HepG2 (cell line): ENCODE data around the gene THOC6. TPM values are rescaled to one million over a fixed set of nuclear protein-coding genes. Genes with fewer than 3 reads are reported as not detected.

Experiments
- ATAC-seq: fragments of 200-7000 bp; cut with Tn5 transposase; 3 replicates; pipeline ENCODE4 v1.9.1; 2020; ENCODE audit warnings: mild to moderate bottlenecking, moderate library complexity
- BruUV-seq: library from RNA; stranded (reverse); fragments of 400-500 nt; replicated peaks from 2 replicates; lab custom pipeline; 2021; lab: Mats Ljungman, UMichigan
- CTCF ChIA-PET: fragments of 300-600 bp; formaldehyde crosslinking; extraction: SDS; loops from one replicate; lab custom pipeline; 2021; ENCODE audit warnings: low total read pairs, inconsistent platforms, low intra/inter-chr PET ratio; lab: Yijun Ruan, JAX
- POLR2A ChIA-PET: fragments of 350-600 bp; sonication (Branson Sonifier 250); formaldehyde crosslinking; loops from one replicate; lab custom pipeline; 2020; ENCODE audit warnings: antibody characterized with exemption, inconsistent platforms; lab: Yijun Ruan, JAX
- DNase-seq: peaks from one replicate; pipeline ENCODE4 v3.0.0-alpha.2; 2015; ENCODE audit warnings: low spot score
- FAIRE-seq: peaks from 3 replicates; lab custom pipeline; 2011; peaks lifted over from hg19 to GRCh38; lab: Jason Lieb, UNC
- H2AFZ ChIP-seq: one replicate; pipeline ENCODE4 v1.6.1; 2011; ENCODE audit warnings: low read length, inconsistent platforms
- H3K27ac ChIP-seq: fragments of 300-600 bp; 3 replicates; pipeline ENCODE4 v1.8.0; 2011; ENCODE audit warnings: mixed run types, mild to moderate bottlenecking, mixed read lengths, low read length, inconsistent platforms; ENCODE audit not compliant: insufficient read depth; ENCODE audit errors: extremely low read length
- H3K27me3 ChIP-seq, 2 experiments: fragments of 200-600 bp in 1 of 2; 2 replicates in 1 of 2; 3 replicates in 1 of 2; pipeline versions ENCODE4 v1.6.0 to v1.8.0; 2011; ENCODE audit warnings: low read length in 2 of 2, mild to moderate bottlenecking in 2 of 2, moderate library complexity in 2 of 2, inconsistent platforms in 1 of 2; ENCODE audit not compliant: insufficient read depth in 2 of 2, control insufficient read depth in 1 of 2
- H3K36me3 ChIP-seq, 2 experiments: fragments of 200-600 bp in 1 of 2; replicated peaks in 1 of 2; 2 replicates in 1 of 2; 3 replicates in 1 of 2; pipeline versions ENCODE4 v1.5.1 to v1.8.0; 2011; ENCODE audit warnings: low read length in 2 of 2, inconsistent platforms in 1 of 2; ENCODE audit not compliant: insufficient read depth in 2 of 2, control insufficient read depth in 1 of 2
- H3K4me1 ChIP-seq: 2 replicates; pipeline ENCODE4 v1.5.1; 2012; ENCODE audit warnings: low read length, inconsistent platforms; ENCODE audit not compliant: insufficient read depth
- H3K4me2 ChIP-seq: 2 replicates; pipeline ENCODE4 v1.6.0; 2011; ENCODE audit warnings: low read depth, low read length, inconsistent platforms
- H3K4me3 ChIP-seq, 3 experiments: fragments of 200-600 bp in 1 of 3; sonication (generic), shearing (Covaris generic) in 1 of 3; replicated peaks in 1 of 3; 2 replicates each; pipeline ENCODE4 v1.5.1; 2011 to 2016; ENCODE audit warnings: low read length in 3 of 3, inconsistent platforms in 2 of 3, low read depth in 2 of 3, mild to moderate bottlenecking in 2 of 3, control low read depth in 1 of 3, mixed read lengths in 1 of 3; ENCODE audit not compliant: insufficient read depth in 1 of 3
- H3K79me2 ChIP-seq: one replicate; pipeline ENCODE4 v1.6.1; 2011; ENCODE audit warnings: low read length, inconsistent platforms; ENCODE audit not compliant: insufficient read depth
- H3K9ac ChIP-seq: 2 replicates; pipeline ENCODE4 v1.6.0; 2011; ENCODE audit warnings: mild to moderate bottlenecking, low read depth, low read length, inconsistent platforms; ENCODE audit not compliant: insufficient read depth
- H3K9me3 ChIP-seq: 2 replicates; pipeline ENCODE4 v1.5.1; 2012; ENCODE audit warnings: mild to moderate bottlenecking, low read length
- H4K20me1 ChIP-seq: 2 replicates; pipeline ENCODE4 v1.6.0; 2011; ENCODE audit warnings: inconsistent platforms, mild to moderate bottlenecking, low read length, moderate library complexity; ENCODE audit not compliant: insufficient read depth
- ATF1 ChIP-seq: IDR thresholded peaks from 2 replicates; pipeline ENCODE4 v1.6.1; 2016; ENCODE audit warnings: mild to moderate bottlenecking, control low read depth
- ELK4 ChIP-seq: sonication (generic); formaldehyde crosslinking; IDR thresholded peaks from 2 replicates; pipeline ENCODE4 v1.9.0; 2021; ENCODE audit warnings: missing genetic modification reagents, borderline replicate concordance
- HNRNPK ChIP-seq: fragments of 200-400 bp; formaldehyde crosslinking; IDR thresholded peaks from 2 replicates; pipeline ENCODE4 v1.6.1; 2018; ENCODE audit warnings: low read length, low read depth, moderate library complexity, mild to moderate bottlenecking; ENCODE audit not compliant: poor library complexity, severe bottlenecking
- MTF2 ChIP-seq: sonication (generic); formaldehyde crosslinking; IDR thresholded peaks from 2 replicates; pipeline ENCODE4 v1.5.0; 2020; ENCODE audit warnings: missing genetic modification reagents, borderline replicate concordance
- MXD1 ChIP-seq: sonication (generic); formaldehyde crosslinking; IDR thresholded peaks from 2 replicates; pipeline ENCODE4 v1.4.0; 2020; ENCODE audit warnings: mild to moderate bottlenecking, missing genetic modification reagents
- UBTF ChIP-seq: sonication (generic); formaldehyde crosslinking; IDR thresholded peaks from 2 replicates; pipeline ENCODE4 v1.4.0; 2020; ENCODE audit warnings: mild to moderate bottlenecking, missing genetic modification reagents
- ZNF292 ChIP-seq: sonication (generic); formaldehyde crosslinking; IDR thresholded peaks from 2 replicates; pipeline ENCODE4 v1.8.1; 2022; ENCODE audit warnings: mild to moderate bottlenecking, low read depth, missing genetic modification reagents, borderline replicate concordance
- ZNF446 ChIP-seq: sonication (generic); formaldehyde crosslinking; IDR thresholded peaks from 2 replicates; pipeline ENCODE4 v1.5.0; 2020; ENCODE audit warnings: mild to moderate bottlenecking, missing genetic modification reagents
- WGBS: methylation state at CpG from one replicate; pipeline ENCODE4 v1.1.6; 2017; ENCODE audit warnings: low lambda C conversion rate; 5-methylcytosine and 5-hydroxymethylcytosine counted together
- in situ Hi-C: cut with HindIII; loops from 2 replicates; pipeline ENCODE4 v1.10.0; 2017; ENCODE audit warnings: low pct_unique_long_range_greater_than_20kb; ENCODE audit not compliant: extremely low pct_ligation_motif_present
- intact Hi-C: fragments of 100-400 bp; cut with micrococcal nuclease; formaldehyde crosslinking; loops from one replicate; pipeline ENCODE4 v1.10.0; 2022; ENCODE audit not compliant: unreplicated experiment
- polyA plus RNA-seq, 8 experiments: library from polyadenylated mRNA; depleted of rRNA in 3 of 8; stranded (reverse) in 7 of 8; unstranded in 1 of 8; fragments of >200 nt; fragmentation: Illumina TruSeq in 4 of 8; extraction: Trizol in 4 of 8; gene quantifications; 2 replicates each; pipeline versions ENCODE4 v1.2.1 to v1.2.3, GENCODE V29; 2011 to 2016; ENCODE audit warnings: low read depth in 4 of 8, missing spikeins in 1 of 8, mixed read lengths in 1 of 8; ENCODE audit not compliant: insufficient read depth in 1 of 8
- total RNA-seq, 5 experiments: library from RNA; depleted of rRNA; stranded (reverse); fragments of >200 nt; fragmentation: Illumina TruSeq; extraction: Trizol; gene quantifications; 2 replicates each; pipeline ENCODE4 v1.2.3, GENCODE V29; 2016; ENCODE audit warnings: low read depth in 1 of 5
- TF ChIP-seq, protein P1 (sequence below): IDR thresholded peaks from 2 replicates; pipeline ENCODE4 v1.4.0; 2020; ENCODE audit warnings: mild to moderate bottlenecking, missing genetic modification reagents
- TF ChIP-seq, protein P2 (sequence below): sonication (generic); formaldehyde crosslinking; IDR thresholded peaks from 2 replicates; pipeline ENCODE4 v1.9.0; 2022; ENCODE audit warnings: missing genetic modification reagents, mild to moderate bottlenecking, borderline replicate concordance

THOC6 gene
- total and polyA plus RNA-seq, 2 of the 13 experiments (the other 11 are each of a cell fraction or from before 2014, with no cell fraction given) = 32.1 to 37.0 TPM

DNA sequence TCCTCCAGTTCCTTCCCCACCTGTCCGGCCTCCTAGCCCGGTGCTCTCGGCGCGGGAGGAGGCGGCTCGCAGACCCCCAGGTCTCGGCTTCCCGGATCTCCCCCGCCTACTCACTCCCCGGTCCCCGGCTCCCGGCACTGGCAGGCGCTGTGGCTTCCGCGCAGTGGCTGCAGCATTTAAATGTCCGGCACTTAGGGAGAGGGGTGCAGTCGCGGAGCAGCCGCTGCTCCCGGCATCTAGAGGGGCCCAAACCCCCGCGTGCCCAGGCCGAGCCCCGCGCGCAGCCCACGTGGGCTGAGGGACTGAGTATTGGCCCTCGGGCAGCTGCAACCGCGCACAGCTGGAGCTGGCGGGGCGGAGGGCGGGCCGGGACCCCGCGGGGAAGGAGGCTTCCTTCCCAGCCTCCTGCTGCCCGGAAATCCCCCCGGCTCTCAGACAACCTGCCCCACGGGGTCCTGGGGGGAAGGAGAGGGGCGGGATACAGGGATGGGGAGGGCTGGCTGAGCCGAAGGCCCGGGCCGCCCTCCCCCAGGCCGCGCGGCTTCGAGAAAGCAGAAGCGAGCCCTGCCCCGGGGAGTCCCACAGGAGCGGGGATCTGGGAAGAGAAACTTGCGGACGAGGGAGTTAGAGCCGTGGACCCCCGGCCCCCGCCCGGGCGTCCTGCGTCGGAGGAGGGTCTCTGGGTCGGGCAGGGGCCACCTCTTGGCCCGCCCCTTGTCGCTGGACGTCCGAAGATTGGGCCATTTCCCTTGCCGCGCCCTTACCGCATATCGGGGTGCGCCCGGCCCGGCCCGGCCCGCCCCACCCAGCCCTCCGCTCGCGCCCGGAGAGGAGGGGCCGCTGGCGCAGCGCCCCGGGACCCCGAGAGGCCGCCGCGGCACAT is 22.2 kb downstream of the THOC6 start, which contains the start of gene MMP25:
MMP25 (plus strand) TSS at position 804 of the 883 bp plus-strand sequence. CDS start 357 bp downstream, outside the sequence.
- 11% methylated on average over 30 of the region's 86 CpGs for WGBS
- Histone ChIP-seq H3K27ac (no peak within 1 kb of the TSS), H3K79me2 (no peaks in the 10 kb centered on the region), H3K9me3 (no peaks in the 10 kb centered on the region), H3K4me2 (peak within 1 kb of the TSS; percentile 88), H3K27me3 (peaks cover 10 to 77% of the 10 kb centered on the region in 2 experiments), H3K4me1 (peaks cover 25% of the 10 kb centered on the region), H3K4me3 (peak within 1 kb of the TSS; percentile 42 to 67 (median 48); a peak in 5 of 6 replicates), H4K20me1 (no peaks in the 10 kb centered on the region), H3K9ac (no peak within 1 kb of the TSS), H2AFZ (no peak within 1 kb of the TSS), H3K36me3 (no peaks in the 10 kb centered on the region)
- POLR2A ChIA-PET = interaction anchor here (0.8 to 1.4 kb wide), 6 partner anchors 13 to 46 kb away, joined by 3 to 7 read pairs (median 4); no protein-coding TSS in a partner anchor
- intact Hi-C loops = no loop called here
- CTCF ChIA-PET = no interaction called here
- BruUV-seq = no TSS peak
- DNase-seq (no peak), ATAC-seq (peak; percentile 59), FAIRE-seq (no peak)
- in situ Hi-C loops = no loop called here
- TF ChIP-seq UBTF (CRISPR knock-in tag) (peak; percentile 34; the same call in 1 of the 2 replicates), ZNF446 (CRISPR knock-in tag) (0 out of 2 replicates have a peak, but pooled peaks have one; percentile 42), ELK4 (no peak), MTF2 (CRISPR knock-in tag) (peak; percentile 99), MXD1 (CRISPR knock-in tag) (0 out of 2 replicates have a peak, but pooled peaks have one; percentile 30), ATF1 (CRISPR knock-in tag) (no peak), ZNF292 (CRISPR knock-in tag) (0 out of 2 replicates have a peak, but pooled peaks have one; percentile 33), HNRNPK (peak; percentile 15)
- TF ChIP-seq, protein P1, sequence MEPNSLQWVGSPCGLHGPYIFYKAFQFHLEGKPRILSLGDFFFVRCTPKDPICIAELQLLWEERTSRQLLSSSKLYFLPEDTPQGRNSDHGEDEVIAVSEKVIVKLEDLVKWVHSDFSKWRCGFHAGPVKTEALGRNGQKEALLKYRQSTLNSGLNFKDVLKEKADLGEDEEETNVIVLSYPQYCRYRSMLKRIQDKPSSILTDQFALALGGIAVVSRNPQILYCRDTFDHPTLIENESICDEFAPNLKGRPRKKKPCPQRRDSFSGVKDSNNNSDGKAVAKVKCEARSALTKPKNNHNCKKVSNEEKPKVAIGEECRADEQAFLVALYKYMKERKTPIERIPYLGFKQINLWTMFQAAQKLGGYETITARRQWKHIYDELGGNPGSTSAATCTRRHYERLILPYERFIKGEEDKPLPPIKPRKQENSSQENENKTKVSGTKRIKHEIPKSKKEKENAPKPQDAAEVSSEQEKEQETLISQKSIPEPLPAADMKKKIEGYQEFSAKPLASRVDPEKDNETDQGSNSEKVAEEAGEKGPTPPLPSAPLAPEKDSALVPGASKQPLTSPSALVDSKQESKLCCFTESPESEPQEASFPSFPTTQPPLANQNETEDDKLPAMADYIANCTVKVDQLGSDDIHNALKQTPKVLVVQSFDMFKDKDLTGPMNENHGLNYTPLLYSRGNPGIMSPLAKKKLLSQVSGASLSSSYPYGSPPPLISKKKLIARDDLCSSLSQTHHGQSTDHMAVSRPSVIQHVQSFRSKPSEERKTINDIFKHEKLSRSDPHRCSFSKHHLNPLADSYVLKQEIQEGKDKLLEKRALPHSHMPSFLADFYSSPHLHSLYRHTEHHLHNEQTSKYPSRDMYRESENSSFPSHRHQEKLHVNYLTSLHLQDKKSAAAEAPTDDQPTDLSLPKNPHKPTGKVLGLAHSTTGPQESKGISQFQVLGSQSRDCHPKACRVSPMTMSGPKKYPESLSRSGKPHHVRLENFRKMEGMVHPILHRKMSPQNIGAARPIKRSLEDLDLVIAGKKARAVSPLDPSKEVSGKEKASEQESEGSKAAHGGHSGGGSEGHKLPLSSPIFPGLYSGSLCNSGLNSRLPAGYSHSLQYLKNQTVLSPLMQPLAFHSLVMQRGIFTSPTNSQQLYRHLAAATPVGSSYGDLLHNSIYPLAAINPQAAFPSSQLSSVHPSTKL (CRISPR knock-in tag) = 0 out of 2 replicates have a peak, but pooled peaks have one; percentile 9
- TF ChIP-seq, protein P2, sequence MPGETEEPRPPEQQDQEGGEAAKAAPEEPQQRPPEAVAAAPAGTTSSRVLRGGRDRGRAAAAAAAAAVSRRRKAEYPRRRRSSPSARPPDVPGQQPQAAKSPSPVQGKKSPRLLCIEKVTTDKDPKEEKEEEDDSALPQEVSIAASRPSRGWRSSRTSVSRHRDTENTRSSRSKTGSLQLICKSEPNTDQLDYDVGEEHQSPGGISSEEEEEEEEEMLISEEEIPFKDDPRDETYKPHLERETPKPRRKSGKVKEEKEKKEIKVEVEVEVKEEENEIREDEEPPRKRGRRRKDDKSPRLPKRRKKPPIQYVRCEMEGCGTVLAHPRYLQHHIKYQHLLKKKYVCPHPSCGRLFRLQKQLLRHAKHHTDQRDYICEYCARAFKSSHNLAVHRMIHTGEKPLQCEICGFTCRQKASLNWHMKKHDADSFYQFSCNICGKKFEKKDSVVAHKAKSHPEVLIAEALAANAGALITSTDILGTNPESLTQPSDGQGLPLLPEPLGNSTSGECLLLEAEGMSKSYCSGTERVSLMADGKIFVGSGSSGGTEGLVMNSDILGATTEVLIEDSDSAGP = 0 out of 2 replicates have a peak, but pooled peaks have one; percentile 13
